HepG2 (cell line): Measurements from ENCODE around the gene PCIF1. TPM values are rescaled to one million over a fixed set of nuclear protein-coding genes. Genes with fewer than 3 reads are reported as not detected.

Experiments
- ARID5B ChIP-seq: IDR thresholded peaks from 2 replicates; pipeline ENCODE4 v1.4.0; 2020; ENCODE audit warnings: mild to moderate bottlenecking, missing genetic modification reagents
- ATF7-NPFF ChIP-seq: sonication (generic); formaldehyde crosslinking; IDR thresholded peaks from 2 replicates; pipeline ENCODE4 v1.8.1; 2023; ENCODE audit warnings: mild to moderate bottlenecking, low read depth, missing genetic modification reagents, moderate library complexity
- CREBL2 ChIP-seq: sonication (generic); formaldehyde crosslinking; IDR thresholded peaks from 2 replicates; pipeline ENCODE4 v1.8.1; 2023; ENCODE audit warnings: missing genetic modification reagents, mild to moderate bottlenecking, borderline replicate concordance
- FOXA1 ChIP-seq, 2 experiments: fragments of 450-650 bp in 1 of 2; sonication (generic) in 1 of 2; formaldehyde crosslinking in 1 of 2; IDR thresholded peaks; 2 replicates each; pipeline versions ENCODE4 v1.4.0 to v1.6.1; 2016 to 2020; ENCODE audit warnings: missing genetic modification reagents in 1 of 2
- ISX ChIP-seq: sonication (generic); formaldehyde crosslinking; conservative IDR thresholded peaks from 2 replicates; pipeline ENCODE4 v1.5.0; 2020; ENCODE audit warnings: missing genetic modification reagents
- KLF11 ChIP-seq: IDR thresholded peaks from 2 replicates; pipeline ENCODE4 v1.6.1; 2016; ENCODE audit warnings: missing compliant biosample characterization
- MLX ChIP-seq: IDR thresholded peaks from 2 replicates; pipeline ENCODE4 v1.6.1; 2016
- MXD4 ChIP-seq: IDR thresholded peaks from 2 replicates; pipeline ENCODE4 v1.6.1; 2016; ENCODE audit warnings: mild to moderate bottlenecking, missing biosample characterization, missing genetic modification reagents
- TRAFD1 ChIP-seq: sonication (generic); formaldehyde crosslinking; IDR thresholded peaks from 2 replicates; pipeline ENCODE4 v1.5.1; 2020; ENCODE audit warnings: missing genetic modification reagents, mild to moderate bottlenecking, borderline replicate concordance
- ZNF160 ChIP-seq: sonication (generic); formaldehyde crosslinking; IDR thresholded peaks from 2 replicates; pipeline ENCODE4 v1.8.0; 2022; ENCODE audit warnings: mild to moderate bottlenecking, inconsistent platforms, missing genetic modification reagents
- ZNF280B ChIP-seq: sonication (generic); formaldehyde crosslinking; IDR thresholded peaks from 2 replicates; pipeline ENCODE4 v1.5.0; 2020; ENCODE audit warnings: missing genetic modification reagents, mild to moderate bottlenecking, borderline replicate concordance
- ZNF30 ChIP-seq: sonication (generic); formaldehyde crosslinking; IDR thresholded peaks from 2 replicates; pipeline ENCODE4 v1.5.0; 2020; ENCODE audit warnings: mild to moderate bottlenecking, missing genetic modification reagents
- ZNF331 ChIP-seq: sonication (generic); formaldehyde crosslinking; IDR thresholded peaks from 2 replicates; pipeline ENCODE4 v1.4.0; 2020; ENCODE audit warnings: missing genetic modification reagents
- ZNF576 ChIP-seq: sonication (generic); formaldehyde crosslinking; IDR thresholded peaks from 2 replicates; pipeline ENCODE4 v1.4.0; 2020; ENCODE audit warnings: mild to moderate bottlenecking, missing genetic modification reagents
- ZNF672 ChIP-seq: sonication (generic); formaldehyde crosslinking; IDR thresholded peaks from 2 replicates; pipeline ENCODE4 v1.8.1; 2022; ENCODE audit warnings: missing genetic modification reagents
- ZNF709 ChIP-seq: sonication (generic); formaldehyde crosslinking; IDR thresholded peaks from 2 replicates; pipeline ENCODE4 v1.5.0; 2020; ENCODE audit warnings: mild to moderate bottlenecking, missing genetic modification reagents
- ZNF749 ChIP-seq: sonication (generic); formaldehyde crosslinking; IDR thresholded peaks from 2 replicates; pipeline ENCODE4 v1.8.0; 2022; ENCODE audit warnings: mild to moderate bottlenecking, missing genetic modification reagents, moderate library complexity, borderline replicate concordance
- ZNF777 ChIP-seq: sonication (generic); formaldehyde crosslinking; IDR thresholded peaks from 2 replicates; pipeline ENCODE4 v1.4.0; 2020; ENCODE audit warnings: missing genetic modification reagents
- ZSCAN25 ChIP-seq: sonication (generic); formaldehyde crosslinking; IDR thresholded peaks from 2 replicates; pipeline ENCODE4 v1.8.0; 2022; ENCODE audit warnings: mild to moderate bottlenecking, missing genetic modification reagents
- polyA plus RNA-seq, 8 experiments: library from polyadenylated mRNA; depleted of rRNA in 3 of 8; stranded (reverse) in 7 of 8; unstranded in 1 of 8; fragments of >200 nt; fragmentation: Illumina TruSeq in 4 of 8; extraction: Trizol in 4 of 8; gene quantifications; 2 replicates each; pipeline versions ENCODE4 v1.2.1 to v1.2.3, GENCODE V29; 2011 to 2016; ENCODE audit warnings: low read depth in 4 of 8, missing spikeins in 1 of 8, mixed read lengths in 1 of 8; ENCODE audit not compliant: insufficient read depth in 1 of 8
- total RNA-seq, 5 experiments: library from RNA; depleted of rRNA; stranded (reverse); fragments of >200 nt; fragmentation: Illumina TruSeq; extraction: Trizol; gene quantifications; 2 replicates each; pipeline ENCODE4 v1.2.3, GENCODE V29; 2016; ENCODE audit warnings: low read depth in 1 of 5

PCIF1 gene
- total and polyA plus RNA-seq, 2 of the 13 experiments (the other 11 are each of a cell fraction or from before 2014, with no cell fraction given) = 20.9 to 24.4 TPM

GRCh38 chr20:45890985-45891983, 43.2 kb upstream of the PCIF1 start, which contains the start of the genes CTSA and NEURL2 (continued):
- TF ChIP-seq TRAFD1 (CRISPR knock-in tag) = peak; percentile 97; the same call in 1 of the 2 replicates
- peak; percentile 96 for TF ChIP-seq ZNF709 (CRISPR knock-in tag)
- peak; percentile 97 for TF ChIP-seq ARID5B (CRISPR knock-in tag)
- TF ChIP-seq ZNF576 (CRISPR knock-in tag) = peak; percentile 92
- TF ChIP-seq ZSCAN25 (CRISPR knock-in tag) = peak; percentile 90
- TF ChIP-seq ZNF160 (CRISPR knock-in tag) = peak; percentile 97
- no peak for TF ChIP-seq FOXA1 (IDR thresholded peaks at IDR 0.05)
- peak; percentile 80 for TF ChIP-seq FOXA1 (CRISPR knock-in tag; IDR thresholded peaks at IDR 0.05)
- TF ChIP-seq ZNF30 = peak; percentile 75; the same call in 1 of the 2 replicates
- peak; percentile 98 for TF ChIP-seq ZNF749 (CRISPR knock-in tag)
- peak; percentile 94; the same call in 1 of the 2 replicates for TF ChIP-seq ZNF280B
- TF ChIP-seq ZNF672 (CRISPR knock-in tag) = peak; percentile 96; the same call in 1 of the 2 replicates
- TF ChIP-seq ZNF331 (CRISPR knock-in tag) = peak; percentile 98
- peak; percentile 80 for TF ChIP-seq ZNF777 (CRISPR knock-in tag)
- peak; percentile 99 for TF ChIP-seq MLX (CRISPR knock-in tag)
- peak; percentile 98 for TF ChIP-seq MXD4 (CRISPR knock-in tag)
- TF ChIP-seq ISX (CRISPR knock-in tag) = 0 out of 2 replicates have a peak, but pooled peaks have one; percentile 19
- TF ChIP-seq ATF7-NPFF (CRISPR knock-in tag) = peak; percentile 100
- peak; percentile 99 for TF ChIP-seq KLF11 (CRISPR knock-in tag)
- peak; percentile 99 for TF ChIP-seq CREBL2 (CRISPR knock-in tag)
